ENCODE data around the gene TBX5. TPM values are rescaled to one million over a fixed set of nuclear protein-coding genes. Genes with fewer than 3 reads are reported as not detected.

Gene TBX5
- total and polyA plus RNA-seq, 2 experiments from 2014 or later: 0.21 TPM; not detected in 1

DNA sequence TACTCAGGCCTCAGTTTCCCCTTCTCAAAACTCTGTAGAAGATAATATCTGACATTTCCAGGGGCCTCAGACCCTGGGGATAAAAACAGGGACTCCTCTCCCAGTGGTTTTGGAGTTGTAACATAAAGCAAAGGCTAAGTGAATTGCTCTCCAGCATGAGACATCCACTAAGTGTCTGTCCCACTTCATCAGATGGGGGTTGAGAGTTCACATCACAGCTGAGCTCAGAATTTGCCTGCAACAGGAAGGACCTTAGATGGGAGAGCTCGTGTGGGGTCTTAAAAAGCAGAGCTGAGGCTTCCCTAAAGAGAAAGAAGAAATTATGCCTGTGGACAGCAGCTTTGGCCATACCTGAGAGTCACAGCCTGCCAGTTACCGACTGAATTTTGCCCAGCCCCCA, 61.1 kb downstream of the TBX5 start (continued):
- TF ChIP-seq STAT1 (IDR thresholded peaks at IDR 0.05; ENCODE audit: unreplicated experiment) (no peak), ZNF331 (CRISPR knock-in tag; IDR thresholded peaks at IDR 0.05; ENCODE audit: low read depth) (no peak), NANOG (IDR thresholded peaks at IDR 0.05; ENCODE audit: borderline replicate concordance) (no peak), CREB1 (CRISPR knock-in tag; IDR thresholded peaks at IDR 0.05; ENCODE audit: low read depth) (no peak)
- TF ChIP-seq, protein P1, sequence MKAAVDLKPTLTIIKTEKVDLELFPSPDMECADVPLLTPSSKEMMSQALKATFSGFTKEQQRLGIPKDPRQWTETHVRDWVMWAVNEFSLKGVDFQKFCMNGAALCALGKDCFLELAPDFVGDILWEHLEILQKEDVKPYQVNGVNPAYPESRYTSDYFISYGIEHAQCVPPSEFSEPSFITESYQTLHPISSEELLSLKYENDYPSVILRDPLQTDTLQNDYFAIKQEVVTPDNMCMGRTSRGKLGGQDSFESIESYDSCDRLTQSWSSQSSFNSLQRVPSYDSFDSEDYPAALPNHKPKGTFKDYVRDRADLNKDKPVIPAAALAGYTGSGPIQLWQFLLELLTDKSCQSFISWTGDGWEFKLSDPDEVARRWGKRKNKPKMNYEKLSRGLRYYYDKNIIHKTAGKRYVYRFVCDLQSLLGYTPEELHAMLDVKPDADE (IDR thresholded peaks at IDR 0.05): no peak

DNA sequence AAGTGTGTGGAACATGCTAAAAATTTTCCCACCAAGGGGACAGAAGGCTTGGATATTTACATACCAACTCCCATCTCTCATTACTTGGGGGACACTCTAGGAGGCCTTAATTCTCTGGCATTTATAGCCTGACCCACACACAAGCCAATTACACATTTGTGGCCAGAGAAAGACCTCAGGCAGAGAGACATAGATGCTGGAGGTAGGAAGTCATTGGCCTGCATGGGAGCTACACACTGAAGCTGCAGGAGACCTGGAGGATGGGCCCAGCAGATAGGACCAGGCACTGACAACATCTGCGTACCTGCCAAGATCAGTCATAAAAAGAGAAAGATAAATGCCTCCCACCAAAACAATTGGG, 61.7 kb downstream of the TBX5 start:
- Histone ChIP-seq H3K9me2 (ENCODE audit: insufficient read depth) (peaks cover 18% of the 10 kb centered on the region), H3K4me1 (ENCODE audit: insufficient read depth) (peaks cover 7% of the 10 kb centered on the region; the same call in 1 of the 2 replicates), H4K20me1 (replicated peaks; ENCODE audit: insufficient read depth) (no peaks in the 10 kb centered on the region), H2AFZ (no peak overlapping the region), H3K36me3 (ENCODE audit: insufficient read depth) (no peaks in the 10 kb centered on the region), H3K4me3 (no peak overlapping the region), H3F3A (replicated peaks; ENCODE audit: low read depth) (no peaks in the 10 kb centered on the region), H3K79me2 (replicated peaks; ENCODE audit: insufficient read depth) (no peaks in the 10 kb centered on the region), H3K4me2 (no peak overlapping the region), H3K27me3 (ENCODE audit: insufficient read depth) (no peaks in the 10 kb centered on the region), H3K27ac (ENCODE audit: low read depth) (no peak overlapping the region)
- ATAC-seq (no peak), DNase-seq (ENCODE audit: low spot score) (no peak)
- Mint-ChIP-seq H3K36me3 (ENCODE audit: low read depth) (no peaks in the 10 kb centered on the region; the same call in 2 of the 3 replicates), H3K4me1 (peaks cover 8% of the 10 kb centered on the region; the same call in 2 of the 3 replicates), H3K27me3 (ENCODE audit: insufficient read depth, low read depth, poor library complexity) (peaks cover 4% of the 10 kb centered on the region), H3K27ac (no peak overlapping the region), H3K4me3 (no peak overlapping the region), H3K9me3 (no peaks in the 10 kb centered on the region)
- TF ChIP-seq, protein P1 (IDR thresholded peaks at IDR 0.05): no peak
- no peak for TF ChIP-seq EZH2 (IDR thresholded peaks at IDR 0.05; ENCODE audit: low read depth, unreplicated experiment)
- no peak for TF ChIP-seq ZNF331 (CRISPR knock-in tag; IDR thresholded peaks at IDR 0.05; ENCODE audit: low read depth)
- no peak for TF ChIP-seq POLR2AphosphoS5 (IDR thresholded peaks at IDR 0.05; ENCODE audit: low read depth)
- TF ChIP-seq EZH2phosphoT487 (IDR thresholded peaks at IDR 0.05; ENCODE audit: unreplicated experiment): no peak
- TF ChIP-seq, protein P2, sequence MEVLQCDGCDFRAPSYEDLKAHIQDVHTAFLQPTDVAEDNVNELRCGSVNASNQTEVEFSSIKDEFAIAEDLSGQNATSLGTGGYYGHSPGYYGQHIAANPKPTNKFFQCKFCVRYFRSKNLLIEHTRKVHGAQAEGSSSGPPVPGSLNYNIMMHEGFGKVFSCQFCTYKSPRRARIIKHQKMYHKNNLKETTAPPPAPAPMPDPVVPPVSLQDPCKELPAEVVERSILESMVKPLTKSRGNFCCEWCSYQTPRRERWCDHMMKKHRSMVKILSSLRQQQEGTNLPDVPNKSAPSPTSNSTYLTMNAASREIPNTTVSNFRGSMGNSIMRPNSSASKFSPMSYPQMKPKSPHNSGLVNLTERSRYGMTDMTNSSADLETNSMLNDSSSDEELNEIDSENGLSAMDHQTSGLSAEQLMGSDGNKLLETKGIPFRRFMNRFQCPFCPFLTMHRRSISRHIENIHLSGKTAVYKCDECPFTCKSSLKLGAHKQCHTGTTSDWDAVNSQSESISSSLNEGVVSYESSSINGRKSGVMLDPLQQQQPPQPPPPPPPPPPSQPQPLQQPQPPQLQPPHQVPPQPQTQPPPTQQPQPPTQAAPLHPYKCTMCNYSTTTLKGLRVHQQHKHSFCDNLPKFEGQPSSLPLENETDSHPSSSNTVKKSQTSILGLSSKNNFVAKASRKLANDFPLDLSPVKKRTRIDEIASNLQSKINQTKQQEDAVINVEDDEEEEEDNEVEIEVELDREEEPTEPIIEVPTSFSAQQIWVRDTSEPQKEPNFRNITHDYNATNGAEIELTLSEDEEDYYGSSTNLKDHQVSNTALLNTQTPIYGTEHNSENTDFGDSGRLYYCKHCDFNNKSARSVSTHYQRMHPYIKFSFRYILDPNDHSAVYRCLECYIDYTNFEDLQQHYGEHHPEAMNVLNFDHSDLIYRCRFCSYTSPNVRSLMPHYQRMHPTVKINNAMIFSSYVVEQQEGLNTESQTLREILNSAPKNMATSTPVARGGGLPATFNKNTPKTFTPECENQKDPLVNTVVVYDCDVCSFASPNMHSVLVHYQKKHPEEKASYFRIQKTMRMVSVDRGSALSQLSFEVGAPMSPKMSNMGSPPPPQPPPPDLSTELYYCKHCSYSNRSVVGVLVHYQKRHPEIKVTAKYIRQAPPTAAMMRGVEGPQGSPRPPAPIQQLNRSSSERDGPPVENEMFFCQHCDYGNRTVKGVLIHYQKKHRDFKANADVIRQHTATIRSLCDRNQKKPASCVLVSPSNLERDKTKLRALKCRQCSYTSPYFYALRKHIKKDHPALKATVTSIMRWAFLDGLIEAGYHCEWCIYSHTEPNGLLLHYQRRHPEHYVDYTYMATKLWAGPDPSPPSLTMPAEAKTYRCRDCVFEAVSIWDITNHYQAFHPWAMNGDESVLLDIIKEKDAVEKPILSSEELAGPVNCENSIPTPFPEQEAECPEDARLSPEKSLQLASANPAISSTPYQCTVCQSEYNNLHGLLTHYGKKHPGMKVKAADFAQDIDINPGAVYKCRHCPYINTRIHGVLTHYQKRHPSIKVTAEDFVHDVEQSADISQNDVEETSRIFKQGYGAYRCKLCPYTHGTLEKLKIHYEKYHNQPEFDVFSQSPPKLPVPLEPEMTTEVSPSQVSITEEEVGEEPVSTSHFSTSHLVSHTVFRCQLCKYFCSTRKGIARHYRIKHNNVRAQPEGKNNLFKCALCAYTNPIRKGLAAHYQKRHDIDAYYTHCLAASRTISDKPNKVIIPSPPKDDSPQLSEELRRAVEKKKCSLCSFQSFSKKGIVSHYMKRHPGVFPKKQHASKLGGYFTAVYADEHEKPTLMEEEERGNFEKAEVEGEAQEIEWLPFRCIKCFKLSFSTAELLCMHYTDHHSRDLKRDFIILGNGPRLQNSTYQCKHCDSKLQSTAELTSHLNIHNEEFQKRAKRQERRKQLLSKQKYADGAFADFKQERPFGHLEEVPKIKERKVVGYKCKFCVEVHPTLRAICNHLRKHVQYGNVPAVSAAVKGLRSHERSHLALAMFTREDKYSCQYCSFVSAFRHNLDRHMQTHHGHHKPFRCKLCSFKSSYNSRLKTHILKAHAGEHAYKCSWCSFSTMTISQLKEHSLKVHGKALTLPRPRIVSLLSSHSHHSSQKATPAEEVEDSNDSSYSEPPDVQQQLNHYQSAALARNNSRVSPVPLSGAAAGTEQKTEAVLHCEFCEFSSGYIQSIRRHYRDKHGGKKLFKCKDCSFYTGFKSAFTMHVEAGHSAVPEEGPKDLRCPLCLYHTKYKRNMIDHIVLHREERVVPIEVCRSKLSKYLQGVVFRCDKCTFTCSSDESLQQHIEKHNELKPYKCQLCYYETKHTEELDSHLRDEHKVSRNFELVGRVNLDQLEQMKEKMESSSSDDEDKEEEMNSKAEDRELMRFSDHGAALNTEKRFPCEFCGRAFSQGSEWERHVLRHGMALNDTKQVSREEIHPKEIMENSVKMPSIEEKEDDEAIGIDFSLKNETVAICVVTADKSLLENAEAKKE (CRISPR knock-in tag; IDR thresholded peaks at IDR 0.05): no peak
- TF ChIP-seq ZNF114 (CRISPR knock-in tag; IDR thresholded peaks at IDR 0.05): no peak
- no peak for TF ChIP-seq CTCF (conservative IDR thresholded peaks at IDR 0.05; ENCODE audit: low read depth in 2 of 2)
- TF ChIP-seq REST (IDR thresholded peaks at IDR 0.05; ENCODE audit: unreplicated experiment): no peak
